22Rv1 (cell line): ENCODE data around the gene AK2.

Experiments
- H3K27ac ChIP-seq: fragments of 450-650 bp; 2 replicates; pipeline ENCODE4 v1.5.1; 2017
- ZFX ChIP-seq: fragments of 450-650 bp; IDR thresholded peaks from 2 replicates; pipeline ENCODE4 v1.6.1; 2017; ENCODE audit warnings: antibody characterized with exemption, borderline replicate concordance
- TF ChIP-seq, protein P1 (sequence below): fragments of 450-650 bp; IDR thresholded peaks from 2 replicates; pipeline ENCODE4 v1.5.1; 2017; ENCODE audit warnings: mild to moderate bottlenecking

Gene AK2

DNA sequence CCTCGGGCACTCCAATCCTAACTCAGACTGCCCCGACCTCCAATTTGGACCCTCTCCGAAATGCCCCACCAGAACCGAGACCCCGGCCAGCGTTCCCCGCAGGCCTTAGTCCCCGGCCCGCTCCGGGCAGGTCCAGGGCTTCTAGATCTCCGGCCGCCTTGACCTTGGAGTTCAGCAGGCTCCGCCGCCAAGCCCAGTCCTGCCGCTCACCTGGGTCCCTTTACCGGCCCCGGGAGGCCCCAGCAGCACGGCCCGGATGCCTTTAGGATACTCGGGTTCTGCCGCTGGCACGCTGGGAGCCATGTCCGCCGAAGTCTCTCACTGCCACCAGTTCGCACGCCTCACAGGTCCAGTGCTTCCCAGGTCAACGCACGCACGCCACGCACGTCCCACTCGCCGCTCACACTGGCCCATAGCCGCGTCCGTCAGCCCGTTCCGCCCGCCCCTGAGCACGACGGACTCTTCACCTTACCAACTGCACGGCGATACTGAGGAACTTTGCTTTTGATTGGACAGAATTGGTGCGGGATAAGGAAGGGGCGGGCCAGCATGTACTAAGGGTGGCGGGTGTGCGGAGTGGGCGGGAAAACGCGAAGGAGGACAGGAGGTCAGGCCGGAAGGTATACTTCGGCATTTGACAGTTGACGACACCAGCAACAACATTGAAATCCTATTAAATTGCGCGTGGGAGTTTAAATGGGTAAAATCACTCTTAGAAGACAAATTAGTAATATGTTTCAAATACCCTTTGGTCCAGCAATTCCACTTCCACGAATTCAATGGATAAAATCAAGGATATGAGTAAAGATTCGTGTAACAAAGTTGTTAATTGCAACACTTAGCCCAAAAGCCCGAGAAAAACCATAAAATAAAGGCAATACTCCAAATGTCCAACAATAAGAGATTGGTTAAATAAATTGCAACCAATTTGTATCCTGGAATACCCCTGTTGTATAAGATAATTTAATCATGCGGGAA lies at the start of gene AK2:
Gene AK2, minus strand, starts transcription at position 358 of the 978 bp plus-strand sequence. Its CDS starts 55 bp downstream, at position 303.
- no peak for TF ChIP-seq ZFX
- TF ChIP-seq, protein P1, sequence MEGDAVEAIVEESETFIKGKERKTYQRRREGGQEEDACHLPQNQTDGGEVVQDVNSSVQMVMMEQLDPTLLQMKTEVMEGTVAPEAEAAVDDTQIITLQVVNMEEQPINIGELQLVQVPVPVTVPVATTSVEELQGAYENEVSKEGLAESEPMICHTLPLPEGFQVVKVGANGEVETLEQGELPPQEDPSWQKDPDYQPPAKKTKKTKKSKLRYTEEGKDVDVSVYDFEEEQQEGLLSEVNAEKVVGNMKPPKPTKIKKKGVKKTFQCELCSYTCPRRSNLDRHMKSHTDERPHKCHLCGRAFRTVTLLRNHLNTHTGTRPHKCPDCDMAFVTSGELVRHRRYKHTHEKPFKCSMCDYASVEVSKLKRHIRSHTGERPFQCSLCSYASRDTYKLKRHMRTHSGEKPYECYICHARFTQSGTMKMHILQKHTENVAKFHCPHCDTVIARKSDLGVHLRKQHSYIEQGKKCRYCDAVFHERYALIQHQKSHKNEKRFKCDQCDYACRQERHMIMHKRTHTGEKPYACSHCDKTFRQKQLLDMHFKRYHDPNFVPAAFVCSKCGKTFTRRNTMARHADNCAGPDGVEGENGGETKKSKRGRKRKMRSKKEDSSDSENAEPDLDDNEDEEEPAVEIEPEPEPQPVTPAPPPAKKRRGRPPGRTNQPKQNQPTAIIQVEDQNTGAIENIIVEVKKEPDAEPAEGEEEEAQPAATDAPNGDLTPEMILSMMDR: no peak
- H3K27ac ChIP-seq: peak within 1 kb of the TSS; percentile 73

DNA sequence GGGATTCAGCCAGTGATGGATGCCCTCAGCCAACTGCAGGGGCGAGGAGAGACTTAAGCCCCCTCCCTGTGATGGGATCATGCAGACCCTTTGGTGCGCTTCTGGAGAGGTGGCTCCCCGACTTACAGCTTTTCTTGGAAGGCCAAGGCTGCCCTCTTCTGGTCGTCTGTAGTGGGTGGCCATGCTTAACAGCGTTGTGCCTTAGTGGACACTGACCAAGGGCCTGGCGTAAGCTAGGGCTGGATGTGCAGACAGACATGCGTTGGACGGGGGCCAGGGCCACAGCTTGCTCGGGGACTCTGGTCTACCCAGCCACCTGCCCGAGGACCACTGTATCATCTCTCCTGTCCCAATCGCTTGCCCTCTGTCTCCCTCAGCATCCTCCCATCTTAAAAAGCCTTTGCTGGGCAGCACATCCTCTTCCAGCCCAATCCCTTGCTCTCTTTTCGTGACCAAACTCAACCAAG lies 49.7 kb upstream of the AK2 start:
- H3K27ac ChIP-seq: no peak overlapping the region
- no peak for TF ChIP-seq ZFX
- TF ChIP-seq, protein P1: peak; percentile 79

DNA sequence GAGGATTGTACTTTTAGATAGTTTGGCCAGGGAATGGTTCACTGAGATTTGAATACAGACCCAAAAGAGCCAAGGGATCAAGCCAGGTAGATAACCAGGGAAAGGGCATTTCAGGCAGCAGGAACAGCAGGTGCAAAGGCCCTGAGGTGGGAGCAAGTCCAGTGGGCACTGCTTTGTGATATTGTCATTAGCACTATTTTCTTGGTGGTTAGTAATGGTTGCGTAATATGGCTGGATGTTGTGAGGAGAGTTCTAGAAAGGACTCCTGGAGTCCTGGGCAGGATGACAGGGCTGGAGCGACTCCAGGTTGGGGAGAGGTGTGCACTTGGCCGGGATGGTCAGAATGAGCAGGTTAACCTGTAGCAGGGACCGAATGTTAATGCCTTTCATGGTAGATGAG lies 48.6 kb upstream of the AK2 start:
- no peak overlapping the region for H3K27ac ChIP-seq
- TF ChIP-seq ZFX: no peak
- TF ChIP-seq, protein P1: no peak

DNA sequence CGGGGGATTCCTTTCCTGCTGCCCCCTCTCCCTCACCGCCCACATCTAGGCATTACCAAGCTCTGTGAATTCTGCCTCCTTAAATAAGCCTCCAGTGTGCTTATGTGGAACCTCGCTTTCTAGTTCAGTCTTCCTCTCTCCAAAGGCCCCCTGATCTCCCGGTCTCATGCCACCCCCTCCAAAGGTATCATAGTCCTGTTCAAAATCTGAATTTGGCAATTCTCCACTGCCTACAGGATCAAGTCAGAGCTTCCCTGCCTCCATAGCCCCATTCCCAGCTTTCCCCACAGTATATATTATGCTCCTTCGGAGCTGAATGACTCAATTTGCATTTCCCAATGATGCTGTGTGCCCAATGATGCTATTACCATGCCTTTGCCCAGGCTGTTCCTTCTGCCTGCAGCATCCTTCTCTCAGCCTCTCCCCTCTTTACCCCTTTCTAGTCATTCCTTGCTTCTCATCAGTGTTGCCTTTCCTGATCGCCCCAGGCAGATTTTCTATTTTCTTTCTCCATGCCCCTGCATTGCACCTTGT lies 46.0 kb upstream of the AK2 start:
- TF ChIP-seq, protein P1: no peak
- TF ChIP-seq ZFX: no peak
- H3K27ac ChIP-seq: no peak overlapping the region

DNA sequence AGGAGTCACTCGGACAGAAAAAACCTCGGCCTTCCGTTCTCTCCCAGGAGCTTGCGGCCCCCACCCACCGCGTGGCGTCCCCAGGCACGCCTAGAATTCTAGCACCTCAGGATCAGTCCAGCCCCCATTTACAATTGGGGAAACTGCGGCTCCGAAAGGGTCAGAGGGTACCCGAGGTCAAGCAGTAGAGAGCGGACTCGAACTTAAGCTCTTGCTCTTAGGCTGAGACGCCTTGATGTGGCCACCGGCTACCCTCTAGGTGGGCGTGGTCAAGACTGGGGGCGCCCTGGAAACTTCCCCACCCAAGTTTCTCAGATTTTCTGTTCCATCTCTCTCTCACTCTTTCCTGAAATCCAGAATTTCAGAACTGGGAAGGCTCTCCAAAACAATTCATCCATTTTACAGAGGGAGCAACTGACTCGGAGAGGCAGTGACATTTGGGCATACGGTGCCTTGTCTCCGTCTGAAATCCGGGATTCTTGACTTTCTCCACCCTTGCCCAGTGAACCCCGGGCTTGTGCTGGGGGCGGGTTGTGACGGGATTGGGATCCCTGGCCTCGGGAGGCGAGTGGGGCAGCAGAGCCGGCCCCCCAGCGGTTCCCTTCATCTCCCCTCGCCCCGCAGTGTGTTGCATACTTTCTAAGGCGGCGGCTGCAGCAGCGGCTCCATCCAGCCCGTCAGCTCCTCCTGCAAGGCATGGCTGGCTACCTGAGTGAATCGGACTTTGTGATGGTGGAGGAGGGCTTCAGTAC lies 45.0 kb upstream of the AK2 start:
- H3K27ac ChIP-seq: no peak overlapping the region

DNA sequence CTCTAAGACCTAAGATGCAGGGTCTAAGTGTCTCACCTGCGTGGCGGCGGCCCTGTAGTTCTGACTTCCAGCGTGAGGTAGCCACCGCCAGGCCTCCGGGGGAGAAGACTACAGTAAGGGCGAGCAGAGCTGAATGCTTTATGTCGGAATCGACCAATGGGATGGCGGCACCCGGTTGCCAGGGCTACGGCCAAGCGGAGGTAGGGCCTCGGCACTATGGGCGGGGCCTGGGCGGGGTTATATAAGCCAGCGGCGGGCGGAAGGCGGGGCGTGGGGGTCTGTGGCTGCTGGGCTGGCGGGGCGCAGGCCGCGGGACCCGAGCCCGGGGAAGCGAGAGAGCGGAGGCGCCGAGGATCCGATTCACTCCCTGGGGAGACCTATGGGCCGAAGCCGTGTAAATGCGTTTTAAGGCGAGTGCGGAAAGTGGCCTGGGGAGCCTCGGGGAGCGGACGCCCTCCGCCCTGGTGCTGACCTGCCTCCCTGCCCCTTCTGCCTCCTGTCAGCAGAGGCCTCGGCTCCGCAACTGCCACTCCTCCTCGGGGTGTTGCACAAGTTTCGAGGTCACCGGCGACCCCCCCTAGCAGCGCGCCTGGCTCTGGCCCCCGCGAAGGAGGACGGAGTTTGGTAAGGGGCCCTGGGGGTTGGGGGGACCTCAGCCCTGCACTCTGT lies 44.3 kb upstream of the AK2 start, which contains the start of gene AZIN2:
Gene AZIN2, plus strand, starts transcription at position 269 of the 669 bp plus-strand sequence. CDS start 1,097 bp downstream, outside the sequence.
- no peak within 1 kb of the TSS for H3K27ac ChIP-seq
- no peak for TF ChIP-seq ZFX
- TF ChIP-seq, protein P1: no peak

More for the DNA sequence above, 45.0 kb upstream of the AK2 start:
- TF ChIP-seq ZFX: no peak
- TF ChIP-seq, protein P1: no peak
